Tibial nerve (tissue), 4 donors: ENCODE data around the gene SYDE2. TPM values are rescaled to one million over a fixed set of nuclear protein-coding genes. Genes with fewer than 3 reads are reported as not detected.
"Not testable (repeated sequence)": the region's sequence is repeated elsewhere in the genome, so short reads cannot be mapped to it uniquely, and the experiment has no call there.

Source experiments
- DNase-seq, 2 donors: peaks; one replicate each; pipeline ENCODE4 v3.0.0-alpha.2; 2019; ENCODE audit warnings: low spot score in 2 of 2
- H3K27ac ChIP-seq, 4 donors: fragments of 200-600 bp; sonication (generic) in 3 of 4; one replicate each; pipeline ENCODE4 v1.5.1; 2017 to 2019; ENCODE audit warnings: mild to moderate bottlenecking in 1 of 4
- H3K27me3 ChIP-seq, 2 donors: fragments of 200-600 bp; sonication (generic) in 1 of 2; one replicate each; pipeline versions ENCODE4 v1.5.1 to v1.6.0; 2017 to 2019
- H3K36me3 ChIP-seq, 3 donors: fragments of 200-600 bp; sonication (generic); one replicate each; pipeline ENCODE4 v1.5.1; 2018 to 2019
- H3K4me1 ChIP-seq, 4 donors: fragments of 200-600 bp; sonication (generic) in 3 of 4; one replicate each; pipeline ENCODE4 v1.5.1; 2017 to 2019
- H3K4me3 ChIP-seq, 4 donors: fragments of 200-600 bp; sonication (generic) in 3 of 4; one replicate each; pipeline ENCODE4 v1.5.1; 2017 to 2019; ENCODE audit warnings: mild to moderate bottlenecking in 1 of 4, moderate library complexity in 1 of 4
- H3K9me3 ChIP-seq, 4 donors: fragments of 200-600 bp; sonication (generic) in 3 of 4; one replicate each; pipeline ENCODE4 v1.5.1; 2017 to 2019
- CTCF ChIP-seq, 5 experiments: fragments of 200-600 bp in 3 of 5; fragments of 450-650 bp in 2 of 5; sonication (generic) in 3 of 5; IDR thresholded peaks; one replicate each; pipeline ENCODE4 v1.5.1; 2016 to 2019; ENCODE audit warnings: antibody characterized with exemption in 5 of 5, mild to moderate bottlenecking in 3 of 5, moderate library complexity in 2 of 5
- EP300 ChIP-seq, 2 donors: sonication (generic); formaldehyde crosslinking; IDR thresholded peaks; one replicate each; pipeline ENCODE4 v1.6.1; 2017; ENCODE audit warnings: antibody characterized with exemption in 2 of 2, mild to moderate bottlenecking in 1 of 2
- POLR2A ChIP-seq, 2 donors: fragments of 450-650 bp; IDR thresholded peaks; one replicate each; pipeline ENCODE4 v1.6.1; 2017; ENCODE audit warnings: antibody characterized with exemption in 2 of 2, mild to moderate bottlenecking in 2 of 2, moderate library complexity in 2 of 2
- WGBS, 2 donors: methylation state at CpG; one replicate each; pipeline ENCODE4 v1.1.5; 2018; 5-methylcytosine and 5-hydroxymethylcytosine counted together
- total RNA-seq, 4 donors: library from RNA; depleted of rRNA; stranded (reverse); fragments of >200 nt; gene quantifications; one replicate each; pipeline ENCODE4 v1.1.0, GENCODE V29; 2016

Gene SYDE2
- total RNA-seq, 4 donors from 2014 or later: 10.5 to 12.9 (median 11.1) TPM

- Histone ChIP-seq H3K4me3 (no peak overlapping the region), H3K4me1 (peaks cover 0 to under 1% (median 0%) of the 10 kb centered on the region in 4 donors), H3K27ac (peak overlapping the region in 1 of 4 donors; percentile 43), H3K36me3 (peaks cover 0 to 11% (median 0%) of the 10 kb centered on the region in 3 donors), H3K9me3 (no peaks in the 10 kb centered on the region), H3K27me3 (no peaks in the 10 kb centered on the region)
- no peak for DNase-seq
- TF ChIP-seq POLR2A (IDR thresholded peaks at IDR 0.05) (no peak), EP300 (IDR thresholded peaks at IDR 0.05) (no peak), CTCF (IDR thresholded peaks at IDR 0.05) (no peak)
- 48 to 60% methylated on average over 1 of the region's 1 CpG for WGBS, 2 donors
These were observed 11.7 kb downstream of the SYDE2 start for GRCh38 chr1:85189120-85189519.

- H3K4me1 ChIP-seq: peaks cover 0 to 6% (median 0%) of the 10 kb centered on the region in 4 donors
- peak overlapping the region in 1 of 4 donors; percentile 43 for H3K27ac ChIP-seq
These were observed 12.3 kb downstream of the SYDE2 start for GRCh38 chr1:85188530-85188929.

GRCh38 chr1:85187021-85187420 is 13.8 kb downstream of the SYDE2 start:
- not testable (repeated sequence) for H3K27ac ChIP-seq, H3K9me3 ChIP-seq, DNase-seq, H3K27me3 ChIP-seq, H3K4me3 ChIP-seq
- Histone ChIP-seq H3K36me3 (peaks cover 0 to 11% (median 0%) of the 10 kb centered on the region in 3 donors), H3K4me1 (peaks cover 0 to 16% (median 0%) of the 10 kb centered on the region in 4 donors)
- 95% methylated on average over 2 of the region's 3 CpGs; no CpG with 5 or more reads in 1 of the 2 donors for WGBS, 2 donors

More at GRCh38 chr1:85188530-85188929, 12.3 kb downstream of the SYDE2 start:
- H3K36me3 ChIP-seq: peaks cover 0 to 11% (median 0%) of the 10 kb centered on the region in 3 donors
- DNase-seq: no peak
- no peaks in the 10 kb centered on the region for H3K27me3 ChIP-seq
- H3K4me3 ChIP-seq: no peak overlapping the region
- no peaks in the 10 kb centered on the region for H3K9me3 ChIP-seq
- TF ChIP-seq EP300 (IDR thresholded peaks at IDR 0.05) (no peak), CTCF (IDR thresholded peaks at IDR 0.05) (no peak), POLR2A (IDR thresholded peaks at IDR 0.05) (no peak)
- WGBS, 2 donors: 47 to 57% methylated on average over 5 of the region's 5 CpGs

- H3K27ac ChIP-seq: no peak overlapping the region
- no peaks in the 10 kb centered on the region for H3K9me3 ChIP-seq
- TF ChIP-seq EP300 (IDR thresholded peaks at IDR 0.05) (no peak), CTCF (IDR thresholded peaks at IDR 0.05) (no peak), POLR2A (IDR thresholded peaks at IDR 0.05) (no peak)
- 79 to 100% methylated on average over 1 of the region's 1 CpG for WGBS, 2 donors
- H3K36me3 ChIP-seq: no peaks in the 10 kb centered on the region
- H3K4me3 ChIP-seq: no peak overlapping the region
- no peaks in the 10 kb centered on the region for H3K27me3 ChIP-seq
- H3K4me1 ChIP-seq: peaks cover 0 to 16% (median 0%) of the 10 kb centered on the region in 4 donors
- no peak for DNase-seq
These were observed 16.6 kb downstream of the SYDE2 start for GRCh38 chr1:85184245-85184644.

GRCh38 chr1:85182700-85183099 is 18.1 kb downstream of the SYDE2 start:
- Histone ChIP-seq H3K27ac (peak overlapping the region in 1 of 4 donors; percentile 4), H3K9me3 (no peaks in the 10 kb centered on the region), H3K27me3 (no peaks in the 10 kb centered on the region), H3K4me1 (peaks cover 0 to 16% (median 0%) of the 10 kb centered on the region in 4 donors), H3K36me3 (no peaks in the 10 kb centered on the region), H3K4me3 (no peak overlapping the region)
- TF ChIP-seq EP300 (IDR thresholded peaks at IDR 0.05) (no peak), CTCF (IDR thresholded peaks at IDR 0.05) (no peak), POLR2A (IDR thresholded peaks at IDR 0.05) (no peak)
- 40 to 49% methylated on average over 6 of the region's 6 CpGs for WGBS, 2 donors
- DNase-seq: no peak

- H3K9me3 ChIP-seq: no peaks in the 10 kb centered on the region
- peaks cover 0 to 16% (median 0%) of the 10 kb centered on the region in 4 donors for H3K4me1 ChIP-seq
- WGBS, 2 donors: 94 to 100% methylated on average over 2 of the region's 2 CpGs
- no peaks in the 10 kb centered on the region for H3K27me3 ChIP-seq
- no peak for TF ChIP-seq EP300 (IDR thresholded peaks at IDR 0.05)
- no peak for TF ChIP-seq POLR2A (IDR thresholded peaks at IDR 0.05)
- no peak for TF ChIP-seq CTCF (IDR thresholded peaks at IDR 0.05)
- no peak overlapping the region for H3K27ac ChIP-seq
- H3K4me3 ChIP-seq: no peak overlapping the region
- no peak for DNase-seq
- no peaks in the 10 kb centered on the region for H3K36me3 ChIP-seq
These were observed 19.9 kb downstream of the SYDE2 start for GRCh38 chr1:85180869-85181268.
